Activated T-helper 1 cell treated with Interleukin-2 at 50 U/mL for 16 hours (primary cell): ENCODE data around the gene SSR1.
"Not testable (repeated sequence)": the region's sequence is repeated elsewhere in the genome, so short reads cannot be mapped to it uniquely, and the experiment has no call there.

Experiments
- DNase-seq: peaks from one replicate; pipeline ENCODE4 v3.0.0-alpha.2; 2020; ENCODE audit warnings: low read depth

The SSR1 gene

DNA sequence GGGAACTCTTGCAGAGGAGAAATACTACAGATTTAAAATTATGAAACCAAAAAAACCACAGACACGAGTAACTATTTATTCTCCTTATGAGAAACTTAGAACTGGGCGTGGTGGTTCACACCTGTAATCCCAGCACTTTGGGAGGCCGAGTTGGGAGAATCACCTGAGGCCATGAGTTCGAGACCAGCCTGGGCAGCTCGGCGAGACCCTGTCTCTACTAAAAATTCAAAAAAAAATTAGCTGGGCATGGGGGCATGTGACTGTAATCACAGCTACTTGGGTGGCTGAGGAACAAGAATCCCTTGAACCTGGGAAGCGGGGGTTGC, 36.8 kb downstream of the SSR1 start:
- no peak for DNase-seq

GRCh38 chr6:7274525-7274924, 38.5 kb downstream of the SSR1 start:
- not testable (repeated sequence) for DNase-seq

DNA sequence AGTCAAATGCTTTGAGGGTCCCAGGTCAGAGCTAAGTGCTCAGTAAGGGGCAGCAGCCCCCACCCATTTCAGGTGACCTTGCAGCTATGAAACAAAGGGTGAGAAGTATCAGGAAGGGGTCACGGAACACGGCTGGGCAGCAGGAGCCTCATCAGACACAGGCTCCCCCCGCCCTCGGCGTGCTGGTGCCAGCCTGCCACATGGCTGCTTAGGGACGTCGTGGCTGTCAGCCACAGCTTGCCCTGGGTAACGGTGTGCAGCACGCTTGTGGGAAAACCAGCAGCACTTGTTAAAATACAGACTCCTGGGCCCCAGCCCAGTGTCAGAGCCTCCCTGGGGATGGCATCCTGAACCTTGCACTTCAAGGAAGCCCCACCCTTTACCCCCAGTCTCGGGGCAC, 39.3 kb downstream of the SSR1 start:
- DNase-seq, result no peak

DNA sequence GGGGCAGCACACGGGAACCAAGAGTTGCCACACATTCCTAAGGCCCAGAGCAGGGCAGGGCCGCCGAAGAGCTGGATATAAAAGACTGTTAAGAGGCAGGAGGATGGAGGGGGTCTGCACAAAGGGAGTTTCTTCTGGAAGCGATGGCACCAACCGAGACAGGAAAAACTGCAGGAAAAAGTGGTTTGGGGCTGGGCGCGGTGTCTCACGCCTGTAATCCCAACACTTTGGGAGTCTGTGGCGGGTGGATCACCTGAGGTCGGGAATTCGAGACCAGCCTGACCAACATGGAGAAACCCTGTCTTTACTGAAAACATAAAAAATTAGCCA, 41.8 kb downstream of the SSR1 start:
- no peak for DNase-seq

GRCh38 chr6:7270320-7271204, 42.4 kb downstream of the SSR1 start:
- DNase-seq, result no peak

- DNase-seq, result no peak
These were observed 43.2 kb downstream of the SSR1 start for GRCh38 chr6:7269816-7270215.

DNA sequence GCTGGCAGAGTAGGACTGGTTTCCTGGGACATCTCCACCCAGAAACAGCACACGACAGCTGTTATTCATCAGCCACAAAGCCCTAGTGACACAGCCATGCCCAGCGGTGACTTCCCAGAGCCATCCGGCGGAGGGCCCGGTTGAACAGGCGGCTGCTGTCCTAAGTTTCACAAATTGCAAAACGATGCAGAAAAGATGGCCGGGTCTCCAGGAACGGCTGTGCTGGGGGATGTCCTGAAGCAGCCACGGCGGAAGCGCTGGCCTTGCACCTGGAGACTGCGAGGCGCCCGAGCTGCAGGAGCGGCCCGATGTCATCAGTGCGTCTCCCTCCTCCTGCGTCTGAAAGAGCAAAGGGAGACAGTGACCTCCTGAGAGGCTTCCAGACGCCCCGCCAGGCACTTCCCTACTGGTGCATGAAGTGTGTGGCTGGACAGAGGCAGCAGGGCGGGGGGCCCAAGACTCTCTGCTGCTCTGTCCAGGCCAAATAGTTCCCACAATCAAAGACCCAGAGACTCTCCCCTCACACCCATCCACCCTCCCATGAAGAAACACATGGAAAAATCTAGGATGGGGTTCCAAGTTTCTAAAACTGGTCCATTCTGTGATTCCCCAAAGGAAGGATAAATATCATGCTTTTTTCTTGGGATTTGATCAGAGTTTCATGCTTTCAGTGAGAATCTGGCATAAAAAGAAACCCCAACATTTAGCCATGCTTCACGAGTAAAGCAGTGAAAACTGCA, 44.0 kb downstream of the SSR1 start:
- DNase-seq, result no peak

- DNase-seq, result no peak
These were observed 44.6 kb downstream of the SSR1 start for GRCh38 chr6:7268362-7268761.

DNA sequence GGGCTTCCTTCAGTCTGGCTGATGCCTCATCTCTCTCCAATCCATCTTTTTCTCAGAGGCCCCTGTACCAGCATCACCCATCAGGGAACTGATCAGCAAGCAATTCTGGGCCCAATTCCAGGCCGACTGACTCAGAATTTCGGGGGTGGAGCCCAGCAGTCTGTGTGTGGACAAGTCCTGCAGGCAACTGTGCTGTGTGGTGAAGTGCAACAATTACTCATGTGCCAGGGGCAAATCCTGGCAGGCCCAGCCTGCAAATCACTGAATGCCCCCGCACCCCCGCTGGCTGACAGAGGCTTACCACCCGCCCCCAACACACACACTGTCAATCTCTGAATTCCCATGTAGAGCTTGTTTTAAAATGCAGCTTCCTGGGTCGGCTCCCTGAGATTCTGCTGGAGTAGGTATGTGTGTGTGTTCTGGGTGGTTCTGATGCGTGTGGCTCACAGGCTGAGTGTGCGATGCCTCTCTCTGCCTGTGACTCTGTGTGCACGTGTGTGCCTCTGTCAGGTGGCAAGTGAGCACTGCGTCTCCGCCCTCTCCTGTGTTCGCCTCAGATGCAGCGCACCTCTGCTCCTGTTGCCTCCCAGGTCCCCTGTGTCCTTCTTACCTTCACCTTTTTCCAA, 45.4 kb downstream of the SSR1 start:
- no peak for DNase-seq

DNA sequence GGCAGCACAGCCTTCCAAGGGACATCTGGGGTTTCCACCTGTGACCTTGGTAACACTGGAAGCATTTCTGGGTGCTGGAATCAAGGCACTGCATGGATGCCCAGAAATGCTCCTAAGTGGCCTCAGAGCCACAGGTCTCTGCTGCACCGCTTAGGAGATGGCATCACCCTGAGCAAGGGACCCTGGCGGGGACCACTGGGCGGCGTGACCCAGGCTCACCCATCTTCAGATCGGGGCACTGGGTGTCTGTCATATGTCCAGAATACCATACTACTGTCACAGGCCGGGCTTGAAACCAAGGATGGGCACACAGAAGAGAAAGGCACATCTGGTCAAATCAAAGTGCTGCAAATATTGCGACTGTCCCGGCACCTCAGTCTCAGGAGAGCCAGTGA, 45.9 kb downstream of the SSR1 start:
- no peak for DNase-seq

DNA sequence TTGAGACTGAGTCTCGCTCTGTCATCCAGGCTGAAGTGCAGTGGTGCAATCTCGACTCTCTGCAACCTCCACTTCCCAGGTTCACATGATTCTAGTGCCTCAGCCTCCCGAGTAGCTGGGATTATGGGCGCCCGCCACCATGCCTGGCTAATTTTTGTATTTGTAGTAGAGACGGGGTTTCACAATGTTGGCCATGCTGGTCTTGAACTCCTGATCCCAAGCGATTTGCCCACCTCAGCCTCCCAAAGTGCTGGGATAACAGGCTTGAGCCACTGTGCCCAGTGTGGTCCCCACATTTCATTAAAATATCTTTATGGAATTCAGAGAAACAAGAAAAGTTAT, 47.6 kb downstream of the SSR1 start:
- not testable (repeated sequence) for DNase-seq

DNA sequence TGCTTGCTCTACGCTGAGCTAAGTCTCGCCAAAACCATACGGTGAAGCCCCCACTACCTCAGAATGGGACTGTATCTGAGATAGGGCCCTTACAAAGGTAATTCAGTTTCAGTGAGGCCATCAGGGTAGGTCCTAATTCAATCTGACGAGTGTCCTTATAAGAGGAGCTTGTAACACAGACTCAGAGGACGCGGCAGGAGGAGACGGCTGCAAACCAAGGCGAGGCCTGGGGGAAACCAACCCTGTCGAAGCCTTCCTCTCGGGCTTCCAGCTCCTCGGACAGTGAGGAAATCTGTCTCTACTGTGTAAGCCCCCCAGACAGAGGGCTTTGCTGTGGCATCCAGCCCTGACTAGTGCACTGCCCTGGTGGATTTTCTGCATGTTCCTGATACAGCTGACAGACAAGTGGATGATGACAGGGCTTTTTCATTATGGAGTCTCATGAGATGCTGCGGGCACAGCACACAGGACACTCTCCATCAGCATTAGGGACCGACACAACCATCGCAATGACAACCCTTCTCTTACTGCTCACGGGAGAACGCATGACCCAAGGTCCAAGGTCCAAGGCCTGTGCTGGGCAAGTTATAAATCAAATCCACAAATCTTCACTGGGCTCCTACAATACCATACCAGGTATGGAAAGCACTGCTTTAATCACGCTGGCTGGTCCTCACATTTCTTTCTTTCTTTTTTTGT, 48.2 kb downstream of the SSR1 start:
- DNase-seq, result no peak

DNA sequence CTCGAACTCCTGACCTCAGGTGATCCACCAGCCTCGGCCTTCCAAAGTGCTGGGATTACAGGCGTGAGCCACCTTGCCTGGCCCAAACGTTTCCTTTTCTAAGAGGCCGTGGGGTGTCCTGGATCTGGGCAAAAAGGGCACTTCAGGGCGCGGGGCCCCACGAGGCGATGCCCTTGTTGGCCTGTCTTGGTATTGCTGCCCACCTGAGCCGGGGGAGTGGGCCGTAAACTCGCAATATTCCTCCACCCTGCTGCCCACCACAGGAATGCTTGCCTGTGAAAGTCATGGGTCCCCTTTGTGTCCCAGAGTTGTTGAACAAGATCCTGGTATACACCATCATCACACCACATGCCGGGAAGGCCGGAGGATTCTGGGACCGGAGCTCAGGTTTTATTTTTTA, 49.0 kb downstream of the SSR1 start:
- no peak for DNase-seq

DNA sequence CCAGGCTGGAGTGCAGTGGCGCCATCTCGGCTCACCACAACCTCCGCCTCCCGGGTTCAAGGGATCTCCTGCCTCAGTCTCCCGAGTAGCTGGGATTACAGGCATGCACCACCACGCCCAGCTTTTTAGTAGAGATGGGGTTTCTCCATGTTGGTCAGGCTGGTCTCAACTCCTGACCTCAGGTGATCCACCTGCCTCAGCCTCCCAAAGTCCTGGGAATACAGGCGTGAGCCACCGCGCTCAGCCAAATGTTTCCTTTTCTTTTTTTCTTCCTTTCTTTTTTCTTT, 49.5 kb downstream of the SSR1 start:
- DNase-seq, result not testable (repeated sequence)

DNA sequence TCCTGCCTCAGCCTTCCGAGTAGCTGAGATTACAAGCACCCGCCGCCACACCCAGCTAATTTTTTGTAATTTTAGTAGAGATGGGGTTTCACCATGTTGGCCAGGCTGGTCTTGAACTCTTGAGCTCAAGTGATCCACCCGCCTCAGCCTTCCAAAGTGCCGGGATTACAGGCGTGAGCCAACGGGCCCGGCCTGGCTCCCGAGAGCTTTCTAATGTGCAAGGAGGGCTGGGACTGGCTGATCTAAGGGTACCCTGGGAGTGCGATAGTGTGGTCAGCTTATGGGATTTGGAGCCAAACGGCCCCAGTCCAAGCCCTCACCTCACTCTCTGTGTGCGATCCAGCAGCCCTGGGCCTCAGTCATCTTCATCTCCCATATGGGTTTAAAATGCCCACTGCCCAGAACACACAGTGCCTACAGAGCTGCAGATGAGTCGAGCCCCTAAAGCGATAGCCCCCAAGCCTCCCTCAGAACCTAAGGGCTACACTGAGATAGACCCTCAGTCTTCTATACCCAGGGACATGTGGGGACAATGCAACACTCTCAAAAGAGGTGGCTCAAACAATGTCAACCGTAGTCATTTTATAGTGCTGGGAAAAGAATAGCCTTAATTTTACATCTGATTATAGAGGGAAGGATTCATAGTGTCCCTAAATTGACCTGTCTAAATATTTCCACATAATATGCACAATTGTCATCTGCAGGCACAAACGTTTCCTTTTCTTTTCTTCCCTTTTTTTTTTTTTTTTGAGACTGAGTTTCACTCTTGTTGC, 50.1 kb downstream of the SSR1 start:
- no peak for DNase-seq

DNA sequence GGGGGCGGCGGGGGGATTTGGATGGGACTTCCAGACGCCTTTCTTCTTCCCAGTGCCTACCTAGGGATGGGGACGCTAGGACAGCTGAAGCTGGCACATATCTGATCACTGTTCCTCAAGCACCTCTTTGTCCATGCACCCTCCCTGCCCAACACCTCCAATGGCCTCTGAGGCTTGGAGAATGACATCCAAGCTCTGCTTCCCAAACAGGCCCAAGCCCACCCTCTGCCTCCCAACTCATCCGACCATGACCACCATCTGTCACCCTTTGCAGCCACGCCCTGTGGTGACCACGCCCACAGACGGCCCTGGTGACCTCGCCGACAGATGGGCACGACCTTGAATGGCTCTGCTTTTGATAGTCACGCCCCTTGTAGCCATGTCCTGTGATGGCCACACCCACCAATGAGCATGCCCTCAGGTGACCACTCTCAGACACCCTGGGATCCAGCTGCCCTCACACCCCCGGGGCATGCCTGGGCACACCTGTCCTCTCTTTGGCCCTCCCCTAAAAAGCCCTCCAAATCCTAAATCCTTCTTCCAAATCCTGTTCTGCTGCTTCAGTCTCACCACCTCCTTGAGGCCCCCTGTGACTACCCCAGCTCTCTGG, 51.0 kb downstream of the SSR1 start:
- no peak for DNase-seq

DNA sequence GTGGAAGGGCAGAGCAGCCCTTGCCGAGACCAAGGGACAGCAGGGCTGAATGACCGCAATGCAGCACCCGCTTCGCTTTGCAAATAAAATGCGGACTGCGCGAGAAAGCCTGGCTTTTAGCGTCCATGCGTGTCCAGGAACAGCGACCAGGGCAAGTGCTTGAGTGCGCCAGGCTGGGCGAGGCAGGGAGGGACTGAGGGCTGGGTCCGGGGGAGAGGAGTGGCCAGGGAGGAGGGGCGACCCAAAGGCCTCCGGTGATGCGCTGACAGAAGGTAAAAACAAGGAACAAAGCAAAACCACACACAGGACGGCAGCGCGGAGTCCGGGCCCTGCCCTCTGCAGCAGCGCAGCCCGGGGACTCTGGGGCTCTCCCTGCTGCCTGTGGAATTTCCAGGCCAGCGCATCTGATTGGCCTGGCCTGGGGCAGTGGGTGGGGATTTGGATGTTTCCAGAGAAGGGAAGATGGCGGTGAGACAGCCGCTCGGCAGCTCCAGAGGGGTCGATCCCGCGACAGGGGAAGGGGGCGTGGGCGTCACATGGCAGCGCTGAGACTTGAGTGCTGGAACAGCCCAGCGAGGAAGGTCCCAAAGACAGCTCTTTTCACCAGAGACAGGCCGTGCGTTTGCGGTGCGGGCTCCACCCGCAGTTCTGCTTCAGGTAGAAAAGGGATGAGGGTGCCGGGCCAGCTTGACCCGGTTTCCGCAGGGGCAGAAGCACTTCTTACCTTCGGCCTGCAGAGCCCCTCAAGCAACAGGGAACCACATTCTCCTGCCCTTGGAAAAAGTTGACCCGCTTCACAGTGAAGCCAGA, 51.8 kb downstream of the SSR1 start:
- DNase-seq, result no peak

- DNase-seq, result no peak
These were observed 52.5 kb downstream of the SSR1 start for GRCh38 chr6:7260291-7261031.

DNA sequence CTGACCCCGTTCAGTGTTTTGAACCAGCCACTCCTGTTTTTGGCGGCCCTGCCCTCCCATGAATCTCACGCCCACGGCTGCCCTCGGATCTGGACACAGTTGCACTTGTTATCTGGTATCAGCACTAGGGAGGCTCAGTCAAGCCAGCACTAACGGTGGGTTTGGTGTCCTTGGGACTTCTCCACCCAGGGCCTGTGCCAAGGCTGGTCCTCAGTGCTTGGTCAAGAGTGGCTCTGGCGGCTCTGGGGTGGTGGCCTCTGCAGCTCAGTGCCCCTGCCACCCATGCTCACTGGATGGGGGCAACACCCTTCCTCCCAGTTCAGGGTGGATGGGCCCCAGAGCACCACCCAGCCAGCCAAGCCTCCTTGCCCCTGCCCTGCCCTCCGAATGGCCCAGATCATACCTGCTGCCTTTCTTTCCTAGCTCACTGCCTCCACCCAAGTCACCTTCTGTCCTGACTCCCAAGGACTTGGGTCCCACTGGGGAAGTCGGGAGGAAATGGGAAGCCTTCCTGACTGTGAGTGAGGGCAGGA, 54.7 kb downstream of the SSR1 start:
- DNase-seq, result no peak
